ENCODE results near the gene NFE2L1.
"Not testable (repeated sequence)": the region's sequence is repeated elsewhere in the genome, so short reads cannot be mapped to it uniquely, and the experiment has no call there.

The NFE2L1 gene, protein sequence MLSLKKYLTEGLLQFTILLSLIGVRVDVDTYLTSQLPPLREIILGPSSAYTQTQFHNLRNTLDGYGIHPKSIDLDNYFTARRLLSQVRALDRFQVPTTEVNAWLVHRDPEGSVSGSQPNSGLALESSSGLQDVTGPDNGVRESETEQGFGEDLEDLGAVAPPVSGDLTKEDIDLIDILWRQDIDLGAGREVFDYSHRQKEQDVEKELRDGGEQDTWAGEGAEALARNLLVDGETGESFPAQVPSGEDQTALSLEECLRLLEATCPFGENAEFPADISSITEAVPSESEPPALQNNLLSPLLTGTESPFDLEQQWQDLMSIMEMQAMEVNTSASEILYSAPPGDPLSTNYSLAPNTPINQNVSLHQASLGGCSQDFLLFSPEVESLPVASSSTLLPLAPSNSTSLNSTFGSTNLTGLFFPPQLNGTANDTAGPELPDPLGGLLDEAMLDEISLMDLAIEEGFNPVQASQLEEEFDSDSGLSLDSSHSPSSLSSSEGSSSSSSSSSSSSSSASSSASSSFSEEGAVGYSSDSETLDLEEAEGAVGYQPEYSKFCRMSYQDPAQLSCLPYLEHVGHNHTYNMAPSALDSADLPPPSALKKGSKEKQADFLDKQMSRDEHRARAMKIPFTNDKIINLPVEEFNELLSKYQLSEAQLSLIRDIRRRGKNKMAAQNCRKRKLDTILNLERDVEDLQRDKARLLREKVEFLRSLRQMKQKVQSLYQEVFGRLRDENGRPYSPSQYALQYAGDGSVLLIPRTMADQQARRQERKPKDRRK

DNA sequence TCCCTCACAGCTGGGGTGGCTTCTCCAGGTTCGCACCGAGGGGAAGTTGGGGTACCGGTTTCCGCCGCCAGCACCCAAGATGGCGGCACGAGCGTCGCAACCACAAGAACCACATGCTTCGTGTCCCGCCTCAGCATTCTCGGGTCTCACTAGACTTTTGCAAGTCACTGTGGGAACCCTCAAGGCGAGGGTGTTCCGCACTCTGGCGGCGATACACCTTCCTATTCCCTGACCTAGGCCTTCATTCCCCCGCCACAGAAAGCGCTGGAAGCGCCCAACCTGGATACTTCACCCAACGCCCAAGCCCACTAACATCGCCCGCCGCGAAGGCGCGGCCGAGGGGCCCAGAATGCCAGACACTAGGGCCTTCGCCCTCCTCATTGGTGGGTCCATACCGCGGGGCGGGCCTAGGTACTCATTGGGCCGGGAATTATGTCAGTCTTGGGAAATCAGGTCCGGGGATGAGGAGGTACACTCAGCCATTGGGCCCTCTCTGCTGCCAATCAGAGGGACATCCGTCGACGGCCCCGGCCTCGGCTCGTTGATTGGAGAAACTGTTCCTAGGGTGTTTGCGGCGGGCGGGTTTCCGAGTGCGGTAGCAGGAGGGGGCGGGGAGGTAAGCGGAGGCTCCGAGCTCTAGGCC is at the start of gene NFE2L1:
NFE2L1 (plus strand) TSS at position 619 of the 643 bp plus-strand sequence. CDS start 2,760 bp downstream, outside the sequence.
- peak within 1 kb of the TSS; percentile 95 for H3K4me3 ChIP-seq (ENCODE audit: low read depth, low read length)

DNA sequence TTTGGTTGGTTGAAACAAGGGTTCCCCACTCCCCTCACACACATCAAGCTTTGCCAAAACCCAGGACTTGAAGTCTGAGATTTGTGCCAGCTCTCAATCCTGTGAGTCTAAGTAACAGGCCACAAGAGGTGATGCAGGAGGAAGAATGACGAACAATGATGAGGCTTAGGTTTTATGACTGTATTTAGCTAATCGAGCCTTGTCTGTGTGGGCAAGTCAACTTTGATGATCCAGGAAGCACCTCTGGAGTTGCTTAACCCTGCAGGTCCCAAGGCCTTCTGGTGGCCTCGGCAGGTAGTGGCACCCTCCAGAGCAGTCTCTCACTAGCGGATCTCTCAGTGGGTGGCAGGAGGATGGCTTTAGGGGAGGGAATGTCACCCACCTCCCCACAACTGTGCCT is 48.6 kb upstream of the NFE2L1 start:
- H3K4me3 ChIP-seq (ENCODE audit: low read depth, low read length): no peak overlapping the region

DNA sequence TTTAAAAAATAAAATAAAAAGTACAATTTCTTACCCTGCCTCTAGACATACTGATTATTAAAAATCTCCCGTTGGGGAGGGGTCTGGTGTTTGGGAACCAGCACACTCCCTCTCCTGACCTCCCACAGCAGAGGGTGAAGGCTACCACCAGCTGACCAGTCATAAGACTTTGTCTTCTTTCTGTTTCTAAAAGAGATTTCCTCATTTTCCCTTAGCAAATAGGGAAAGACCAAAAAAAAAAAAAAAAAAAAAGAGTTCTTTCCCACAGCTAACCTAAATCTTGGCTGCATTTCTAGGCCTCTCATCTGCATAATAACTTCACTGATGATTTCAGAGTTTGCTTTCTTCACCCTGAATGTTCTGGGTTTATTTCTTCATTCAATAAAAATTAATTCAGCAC is 47.0 kb upstream of the NFE2L1 start:
- H3K4me3 ChIP-seq (ENCODE audit: low read depth, low read length): no peak overlapping the region

DNA sequence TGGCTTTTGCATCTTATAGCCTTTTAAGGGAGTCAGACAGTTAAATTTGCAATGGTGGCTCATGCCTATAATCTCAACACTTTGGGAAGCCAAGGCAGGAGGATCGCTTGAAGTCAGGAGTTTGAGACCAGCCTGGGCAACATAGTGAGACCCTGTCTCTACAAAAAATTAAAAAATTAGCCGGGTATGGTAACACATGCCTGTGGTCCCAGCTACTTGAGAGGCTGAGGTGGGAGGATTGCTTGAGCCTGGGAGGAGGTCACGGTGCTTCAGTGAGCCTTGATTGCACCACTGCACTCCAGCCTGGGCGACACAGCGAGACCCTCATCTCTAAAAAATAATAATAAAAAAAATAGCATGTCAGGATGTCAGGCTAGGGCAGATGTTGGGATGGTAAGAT is 46.5 kb upstream of the NFE2L1 start:
- not testable (repeated sequence) for H3K4me3 ChIP-seq (ENCODE audit: low read depth, low read length)

DNA sequence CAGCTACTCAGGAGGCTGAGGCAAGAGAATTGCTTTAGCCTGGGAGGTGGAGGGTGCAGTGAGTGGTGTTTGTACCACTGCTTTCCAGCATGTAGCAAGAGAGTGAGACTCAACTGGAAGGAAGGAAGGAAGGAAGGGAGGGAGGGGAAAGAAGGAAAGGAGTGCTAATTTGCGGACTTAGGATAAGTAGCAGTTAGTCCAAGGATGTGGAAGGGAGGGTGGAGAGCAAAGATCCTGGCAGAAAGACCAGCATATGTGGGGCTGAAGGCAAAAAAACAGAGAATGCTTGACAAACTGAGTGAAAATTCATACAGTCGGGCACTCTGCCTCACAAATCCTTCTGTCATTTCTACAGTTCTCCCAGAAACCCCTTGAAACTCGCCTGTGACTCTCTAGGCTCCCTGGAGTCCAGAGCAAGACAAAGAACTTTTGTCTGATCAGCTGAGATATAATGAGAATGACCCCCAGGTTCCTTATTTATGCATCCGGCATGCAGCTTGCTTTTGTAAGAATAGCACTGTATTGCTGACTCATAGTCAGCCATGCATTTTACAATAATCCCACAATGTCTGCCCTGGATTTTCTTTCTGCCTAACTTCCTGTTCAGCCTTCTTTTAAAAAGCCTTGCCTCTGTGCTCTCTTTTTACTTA is 45.8 kb upstream of the NFE2L1 start:
- no peak overlapping the region for H3K4me3 ChIP-seq (ENCODE audit: low read depth, low read length)

DNA sequence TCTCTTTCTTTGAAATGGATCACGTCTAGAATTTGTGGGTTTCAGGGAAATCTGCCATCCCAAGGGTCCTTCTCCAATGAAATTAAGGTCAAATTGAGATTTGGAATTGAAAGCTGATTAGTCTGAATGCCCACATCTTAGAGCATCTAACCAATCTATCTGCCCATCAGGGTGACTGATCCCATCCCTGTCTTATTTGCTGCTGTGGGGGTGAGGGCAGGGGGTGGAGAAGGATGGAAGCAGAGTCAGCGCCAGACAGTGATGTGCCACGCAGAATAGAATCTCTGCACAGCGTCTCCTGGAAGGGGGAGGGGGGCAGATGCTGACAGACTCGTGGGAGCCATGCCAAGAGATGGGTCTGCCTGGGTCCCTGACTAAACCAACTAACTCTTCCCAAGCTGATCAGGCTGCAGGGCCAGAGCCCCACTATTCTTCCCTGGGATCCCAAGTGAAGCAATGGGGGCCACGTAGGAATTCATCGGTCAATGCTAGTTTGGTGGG is 45.2 kb upstream of the NFE2L1 start:
- no peak overlapping the region for H3K4me3 ChIP-seq (ENCODE audit: low read depth, low read length)

DNA sequence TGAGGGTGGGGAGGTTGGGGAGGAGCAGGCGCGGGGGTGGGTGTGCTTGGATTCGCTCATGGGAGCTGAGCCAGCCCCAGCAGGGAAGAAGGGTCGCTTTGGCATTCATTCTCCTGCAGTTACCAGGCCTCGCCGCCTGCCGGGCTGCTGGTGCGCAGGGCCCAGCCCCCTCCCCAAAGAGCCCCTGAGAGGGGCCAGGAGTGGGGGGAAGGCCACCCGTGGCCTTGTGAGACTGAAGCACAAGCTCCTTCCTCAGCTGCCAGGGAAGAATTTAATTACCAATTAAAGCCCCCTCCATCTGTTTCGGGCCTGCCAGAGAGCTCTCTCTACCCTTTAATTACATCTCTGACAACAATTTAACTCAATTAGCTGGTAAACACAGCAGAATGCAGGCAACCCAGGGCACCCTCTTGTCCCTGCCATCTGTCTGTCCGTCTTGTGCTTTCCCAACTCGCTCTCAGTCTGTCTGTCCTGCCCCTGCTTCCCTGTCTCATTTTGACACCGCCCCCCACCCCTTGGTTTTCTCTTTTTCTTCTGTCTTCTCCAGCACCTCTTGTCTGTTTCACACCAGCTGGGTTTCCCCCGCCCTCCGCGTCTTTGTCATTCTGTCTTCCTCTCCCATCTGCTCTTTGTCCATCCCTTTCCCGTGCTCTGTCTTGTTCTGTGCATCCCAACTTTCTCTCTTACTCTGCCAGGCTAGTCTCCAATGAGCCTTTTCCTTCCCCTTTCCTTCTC is 44.6 kb upstream of the NFE2L1 start:
- no peak overlapping the region for H3K4me3 ChIP-seq (ENCODE audit: low read depth, low read length)

DNA sequence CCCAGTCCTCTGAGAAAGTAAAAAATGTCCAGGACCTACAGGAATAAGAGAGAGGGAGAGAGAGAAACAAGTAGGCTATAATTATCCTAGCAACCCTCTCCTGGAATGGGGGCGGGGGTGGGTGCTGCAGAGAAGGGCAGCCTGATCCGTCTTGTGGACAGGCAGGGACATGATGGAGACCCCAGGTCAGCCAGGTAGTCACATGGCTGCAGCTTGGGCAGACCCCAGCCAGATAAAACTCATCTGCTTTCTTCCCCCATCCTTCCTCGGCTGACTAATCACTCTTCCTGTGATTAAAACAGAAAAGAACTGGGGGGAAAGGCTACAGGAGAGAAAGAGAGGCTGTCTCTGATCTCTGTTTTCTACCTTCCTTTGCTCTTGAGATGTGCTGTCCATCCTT is 43.2 kb upstream of the NFE2L1 start:
- no peak overlapping the region for H3K4me3 ChIP-seq (ENCODE audit: low read depth, low read length)

DNA sequence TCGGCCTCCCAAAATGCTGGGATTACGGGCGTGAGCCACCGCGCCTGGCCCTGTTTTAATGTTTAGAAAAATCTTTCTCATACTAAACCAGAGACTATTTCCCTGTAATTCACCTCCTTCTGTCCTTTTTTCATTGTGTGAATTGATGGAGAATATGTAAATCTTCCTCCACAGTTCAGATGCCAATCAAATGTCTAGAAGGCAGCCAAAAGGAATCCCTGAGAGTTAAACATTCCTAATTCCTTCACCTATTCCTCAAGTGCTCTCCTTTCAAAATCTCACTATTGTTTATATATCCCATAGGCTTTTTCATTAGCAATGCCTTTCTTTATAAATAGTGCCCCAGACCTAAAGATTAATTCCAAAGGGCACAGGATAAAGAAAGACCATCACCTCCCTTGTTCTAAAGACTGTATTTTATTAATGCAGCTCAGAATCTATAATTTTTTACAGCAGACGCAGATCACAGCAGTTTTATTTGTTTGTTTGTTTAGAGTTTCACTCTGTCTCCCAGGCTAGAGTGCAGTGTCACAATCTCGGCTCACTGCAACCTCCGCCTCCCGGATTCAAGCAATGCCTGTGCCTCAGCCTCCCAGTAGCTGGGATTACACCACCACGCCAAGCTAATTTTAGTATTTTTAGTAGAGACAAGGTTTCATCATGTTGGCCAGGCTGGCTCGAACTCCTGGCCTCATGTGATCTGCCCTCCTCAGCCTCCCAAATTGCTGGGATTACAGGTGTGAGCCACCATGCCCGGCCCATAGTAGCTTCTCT is 41.0 kb upstream of the NFE2L1 start:
- H3K4me3 ChIP-seq (ENCODE audit: low read depth, low read length): no peak overlapping the region

DNA sequence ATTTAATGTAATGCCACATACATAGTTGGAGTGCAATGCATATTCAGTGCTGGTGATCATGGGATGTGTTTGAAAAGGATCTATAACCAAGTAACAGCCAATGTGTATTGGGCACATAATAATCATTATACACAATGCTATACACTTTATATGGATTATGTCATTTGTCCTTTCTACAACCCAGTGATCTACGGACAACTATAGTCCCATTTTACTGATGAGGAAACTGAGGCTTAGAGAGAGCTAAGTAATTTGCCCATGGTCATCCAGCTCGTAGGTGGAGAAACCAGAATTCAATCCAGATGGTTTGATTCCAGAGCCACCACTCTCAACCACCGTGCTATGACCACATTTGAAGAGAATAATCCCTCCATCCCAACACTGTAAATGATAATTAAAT is 38.0 kb upstream of the NFE2L1 start:
- H3K4me3 ChIP-seq (ENCODE audit: low read depth, low read length): no peak overlapping the region

DNA sequence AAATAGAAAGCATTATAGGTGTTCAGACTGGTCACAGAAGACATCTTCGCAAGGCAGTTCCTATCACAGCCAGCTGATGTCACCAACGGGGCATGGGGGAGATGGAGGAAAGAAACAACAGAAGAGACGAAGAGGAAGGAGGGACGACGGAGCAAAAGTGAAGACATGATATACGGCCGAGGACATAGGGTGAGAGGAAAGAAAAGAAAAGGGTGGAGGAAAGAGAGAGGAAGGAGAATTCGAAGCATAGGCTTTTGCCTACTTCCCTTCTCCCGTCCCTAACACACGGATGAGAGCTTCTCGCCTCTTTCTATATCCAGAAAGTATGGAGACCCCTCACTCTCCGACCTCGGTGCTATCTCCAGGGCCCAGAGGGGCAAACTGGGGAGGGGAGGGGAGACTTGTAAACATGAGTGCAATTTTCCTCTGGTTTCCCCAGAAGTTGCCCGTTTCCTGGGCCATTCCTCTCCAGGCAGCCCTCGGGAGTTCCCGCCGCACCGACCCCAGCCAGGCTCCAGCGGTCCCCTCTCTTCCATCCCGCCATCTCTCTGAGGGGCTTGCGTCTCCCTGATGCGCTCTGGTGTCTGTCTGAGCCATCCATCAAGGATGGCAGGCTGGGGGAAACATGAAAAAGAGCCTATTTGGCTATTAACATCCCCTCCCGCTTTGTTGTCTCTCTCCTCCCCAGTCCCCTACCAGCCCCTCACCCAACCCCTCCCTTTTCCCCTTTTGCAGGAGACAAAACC is 36.6 kb upstream of the NFE2L1 start:
- peak overlapping the region; percentile 53 for H3K4me3 ChIP-seq (ENCODE audit: low read depth, low read length)

DNA sequence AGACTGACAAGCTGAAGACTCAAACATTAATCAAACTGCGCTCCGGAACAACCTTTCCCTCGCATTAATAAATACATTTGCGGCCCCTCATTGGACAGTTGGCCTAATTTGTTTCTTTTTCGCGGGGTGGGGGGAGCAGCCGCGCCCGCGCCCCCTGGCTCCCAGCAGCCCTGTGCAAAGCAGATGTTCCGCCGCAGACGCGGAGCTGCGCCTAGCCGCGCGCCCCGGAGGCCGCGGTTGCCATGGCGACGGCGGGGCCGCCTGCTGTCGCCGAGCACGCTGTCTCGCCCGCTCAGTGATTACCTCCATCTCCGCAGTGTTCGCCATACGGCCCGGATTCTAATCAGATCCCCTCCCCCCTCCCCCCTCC is 36.0 kb upstream of the NFE2L1 start:
- H3K4me3 ChIP-seq (ENCODE audit: low read depth, low read length): peak overlapping the region; percentile 53

DNA sequence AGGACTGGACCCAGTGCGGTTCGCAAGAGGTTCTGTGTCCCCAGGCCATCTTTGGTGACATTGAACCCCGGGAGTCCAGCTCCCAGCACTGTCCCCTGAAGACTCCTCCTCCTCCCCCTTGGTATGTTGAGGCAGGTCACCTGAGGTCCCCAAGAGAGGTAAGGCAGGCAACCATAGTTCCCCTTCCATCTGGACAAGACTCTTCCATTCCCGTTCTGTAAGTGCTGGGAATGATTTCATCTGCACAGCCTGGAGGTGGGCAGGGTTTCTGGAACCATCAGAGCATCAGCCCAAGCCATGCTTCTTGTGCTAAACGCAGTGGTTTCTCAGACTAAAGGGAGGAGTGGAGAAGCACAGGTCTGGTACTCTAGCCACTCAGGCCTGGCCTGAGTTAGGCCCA is 35.5 kb upstream of the NFE2L1 start:
- H3K4me3 ChIP-seq (ENCODE audit: low read depth, low read length): no peak overlapping the region

DNA sequence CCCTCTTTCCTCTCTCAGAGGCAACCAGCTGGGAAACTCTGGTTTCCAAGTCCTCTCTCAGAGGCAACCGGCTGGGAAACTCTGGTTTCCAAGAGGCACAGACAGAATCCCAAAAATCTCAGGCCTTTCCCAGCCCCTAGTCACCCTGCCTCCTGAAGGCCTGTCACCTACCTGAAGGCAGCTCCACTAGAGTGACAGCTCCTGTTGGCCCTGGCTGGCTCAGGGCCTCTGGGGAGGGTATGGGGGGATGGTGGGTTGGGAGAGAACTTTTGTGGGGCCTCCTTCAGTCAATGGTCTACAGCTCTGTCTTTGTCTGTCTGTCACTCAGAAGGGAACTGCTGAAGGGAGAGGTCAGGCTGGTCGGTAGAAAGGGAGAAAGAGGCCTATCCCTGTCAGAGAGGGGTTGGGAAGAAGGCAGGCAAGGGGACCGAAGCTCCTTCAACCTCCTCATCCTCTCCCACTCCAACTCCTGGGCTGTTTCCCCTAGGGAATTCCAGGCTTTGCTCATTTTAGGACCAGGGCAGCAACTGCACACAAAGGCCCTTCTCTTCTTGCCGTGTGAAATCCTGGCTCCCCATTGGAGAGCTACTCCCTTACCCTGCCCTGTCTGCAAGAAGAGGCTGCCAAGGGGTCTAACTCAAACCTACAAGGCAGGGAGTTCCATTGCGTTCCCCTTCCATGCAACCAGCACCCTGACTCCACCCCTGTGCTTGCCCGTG is 34.1 kb upstream of the NFE2L1 start:
- H3K4me3 ChIP-seq (ENCODE audit: low read depth, low read length): no peak overlapping the region

DNA sequence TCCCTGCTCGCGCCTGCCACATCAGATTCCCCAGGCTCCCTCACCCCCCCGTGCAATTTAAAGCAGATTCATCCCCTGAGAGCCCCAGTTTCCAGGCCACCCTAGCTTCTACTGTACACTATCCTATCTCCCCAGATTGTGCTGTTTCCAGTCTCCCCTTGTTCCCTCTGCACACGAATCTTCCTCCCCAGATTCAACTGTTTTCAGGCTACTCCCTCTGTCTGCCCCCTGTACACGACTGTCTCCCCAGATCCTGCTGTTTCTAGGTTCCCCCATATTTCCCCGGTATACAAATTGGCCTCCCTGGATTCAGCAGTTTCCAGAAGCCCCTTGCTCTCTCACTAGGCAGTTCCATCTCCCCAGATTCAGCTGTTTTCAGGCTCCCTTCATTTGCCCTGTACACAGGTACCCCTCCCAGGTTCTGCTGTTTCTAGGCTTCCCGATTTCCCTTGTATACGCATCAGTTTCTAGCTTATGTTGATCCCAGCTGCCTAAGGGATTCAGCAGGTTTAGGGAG is 33.5 kb upstream of the NFE2L1 start:
- no peak overlapping the region for H3K4me3 ChIP-seq (ENCODE audit: low read depth, low read length)

DNA sequence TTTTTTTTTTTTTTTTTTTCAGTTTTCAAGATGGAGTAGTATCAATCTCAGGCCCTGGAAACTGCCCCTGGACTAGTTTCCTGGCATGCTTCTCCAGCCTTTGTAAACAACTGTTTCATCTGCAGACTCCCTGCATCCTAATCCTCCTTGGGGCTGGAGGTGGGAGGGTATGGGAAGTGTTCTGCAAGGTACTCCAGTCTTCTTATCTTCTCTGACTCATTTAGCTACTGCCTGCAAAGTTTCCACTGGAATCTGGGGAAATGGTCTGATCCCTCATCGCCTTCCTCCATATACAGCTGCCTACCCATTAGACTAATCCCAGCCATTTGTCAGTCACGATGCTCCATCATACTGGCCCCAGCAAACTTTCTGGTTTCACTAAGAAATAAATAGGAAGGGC is 32.0 kb upstream of the NFE2L1 start:
- H3K4me3 ChIP-seq (ENCODE audit: low read depth, low read length): no peak overlapping the region

DNA sequence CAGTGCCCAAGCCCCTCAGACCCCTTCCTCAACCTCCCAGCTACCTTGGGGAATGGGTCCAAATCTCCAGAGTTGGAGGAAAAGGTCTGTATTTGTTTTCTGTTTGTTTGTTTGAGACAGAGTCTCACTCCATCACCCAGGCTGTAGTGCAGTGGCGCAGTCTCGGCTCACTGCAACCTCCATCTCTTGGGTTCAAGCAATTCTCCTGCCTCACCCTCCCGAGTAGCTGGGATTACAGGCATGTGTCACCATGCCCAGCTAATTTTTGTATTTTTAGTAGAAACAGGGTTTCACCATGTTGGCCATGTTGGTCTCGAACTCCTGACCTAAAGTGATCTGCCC is 30.4 kb upstream of the NFE2L1 start:
- H3K4me3 ChIP-seq (ENCODE audit: low read depth, low read length): not testable (repeated sequence)

DNA sequence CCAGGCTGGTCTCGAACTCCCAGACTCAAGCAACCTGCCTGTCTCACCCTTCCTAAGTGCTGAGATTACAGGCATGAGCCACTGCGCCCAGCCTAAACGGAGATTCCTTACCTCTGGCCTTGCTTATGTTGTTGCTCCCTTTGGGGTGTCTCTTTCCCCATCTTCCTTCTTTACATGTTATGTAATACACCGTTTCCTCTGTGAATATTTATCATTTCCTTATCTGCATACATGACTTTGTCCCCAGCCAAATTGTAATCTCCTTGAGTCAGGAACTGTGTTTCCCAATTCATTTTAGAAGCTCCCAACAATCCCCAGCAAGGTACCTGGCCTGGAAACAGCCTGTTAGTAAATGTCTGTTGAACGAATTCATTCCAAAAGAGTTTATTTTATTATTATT is 26.2 kb upstream of the NFE2L1 start:
- no peak overlapping the region for H3K4me3 ChIP-seq (ENCODE audit: low read depth, low read length)
